ENCODE results near the gene FSIP1.

The FSIP1 gene

DNA sequence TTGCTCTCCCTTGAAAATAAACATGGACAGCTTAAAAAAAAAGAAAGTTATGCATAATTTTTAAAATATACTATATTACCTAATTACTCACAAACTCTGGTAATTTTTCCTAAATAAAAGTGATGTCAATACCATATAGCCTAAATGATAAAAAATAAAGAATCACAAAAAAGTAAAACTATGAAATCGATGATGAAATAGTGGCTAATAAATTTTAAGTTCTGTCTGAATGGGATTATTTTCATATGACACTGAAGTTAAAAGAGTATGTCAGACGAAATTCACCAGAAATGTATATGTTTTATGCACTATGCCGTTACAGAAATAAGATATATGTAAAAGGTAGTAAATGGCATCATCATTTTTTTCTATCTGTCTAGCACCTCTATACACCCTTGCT lies 51.4 kb downstream of the FSIP1 start:
- H3K27me3 ChIP-seq (ENCODE audit: control insufficient read depth, insufficient read depth, low read length) = no peaks in the 10 kb centered on the region
- H3K36me3 ChIP-seq (ENCODE audit: control insufficient read depth, insufficient read depth, low read length) = no peaks in the 10 kb centered on the region
- H3K4me3 ChIP-seq (ENCODE audit: low read depth, low read length) = no peak overlapping the region
- no peak overlapping the region for H3K9ac ChIP-seq (ENCODE audit: low read depth, low read length)
- no peaks in the 10 kb centered on the region for H3K4me1 ChIP-seq (ENCODE audit: control insufficient read depth, insufficient read depth, low read length)
- H3K9me3 ChIP-seq (ENCODE audit: control insufficient read depth, insufficient read depth, low read length) = no peaks in the 10 kb centered on the region

DNA sequence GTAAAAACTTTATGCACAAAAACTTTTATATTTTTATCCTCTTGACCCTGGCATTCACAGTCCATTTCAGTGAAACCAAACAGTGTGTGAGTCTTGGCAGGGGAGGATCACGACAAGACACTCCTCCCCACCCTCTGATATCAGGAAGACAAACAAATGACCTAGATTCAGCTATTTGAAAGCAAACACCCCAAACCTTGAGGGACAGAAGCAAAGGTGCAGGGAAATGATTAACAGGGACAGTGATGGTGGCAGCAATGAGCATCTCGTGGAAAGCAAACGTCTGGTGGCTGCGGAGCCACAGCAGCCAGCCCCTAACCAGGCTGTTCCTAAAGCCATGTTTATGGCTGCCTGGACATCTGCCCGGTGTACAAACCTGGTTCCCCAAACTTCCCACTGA lies 52.1 kb downstream of the FSIP1 start:
- no peaks in the 10 kb centered on the region for H3K4me1 ChIP-seq (ENCODE audit: control insufficient read depth, insufficient read depth, low read length)
- H3K27me3 ChIP-seq (ENCODE audit: control insufficient read depth, insufficient read depth, low read length) = no peaks in the 10 kb centered on the region
- H3K36me3 ChIP-seq (ENCODE audit: control insufficient read depth, insufficient read depth, low read length) = no peaks in the 10 kb centered on the region
- no peak overlapping the region for H3K9ac ChIP-seq (ENCODE audit: low read depth, low read length)
- H3K4me3 ChIP-seq (ENCODE audit: low read depth, low read length) = no peak overlapping the region
- no peaks in the 10 kb centered on the region for H3K9me3 ChIP-seq (ENCODE audit: control insufficient read depth, insufficient read depth, low read length)

DNA sequence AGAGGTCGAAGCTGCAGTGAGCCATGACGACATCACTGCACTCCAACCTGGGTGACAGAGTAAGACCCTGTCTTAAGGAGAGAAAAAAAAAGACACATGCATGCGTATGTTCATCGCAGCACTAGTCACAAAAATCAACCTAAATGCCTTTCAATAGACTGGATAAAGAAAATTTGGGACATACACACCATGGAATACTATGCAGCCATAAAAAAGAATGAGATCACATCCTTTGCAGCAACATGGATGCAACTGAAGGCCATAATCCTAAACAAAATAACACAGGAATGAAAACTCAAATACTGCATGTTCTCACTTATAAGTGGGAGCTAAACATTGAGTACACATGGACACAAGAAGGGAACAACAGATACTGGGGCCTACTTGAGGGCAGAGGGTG lies 53.1 kb downstream of the FSIP1 start:
- Histone ChIP-seq H3K4me1 (ENCODE audit: control insufficient read depth, insufficient read depth, low read length) (no peaks in the 10 kb centered on the region), H3K27me3 (ENCODE audit: control insufficient read depth, insufficient read depth, low read length) (no peaks in the 10 kb centered on the region), H3K9ac (ENCODE audit: low read depth, low read length) (no peak overlapping the region)

DNA sequence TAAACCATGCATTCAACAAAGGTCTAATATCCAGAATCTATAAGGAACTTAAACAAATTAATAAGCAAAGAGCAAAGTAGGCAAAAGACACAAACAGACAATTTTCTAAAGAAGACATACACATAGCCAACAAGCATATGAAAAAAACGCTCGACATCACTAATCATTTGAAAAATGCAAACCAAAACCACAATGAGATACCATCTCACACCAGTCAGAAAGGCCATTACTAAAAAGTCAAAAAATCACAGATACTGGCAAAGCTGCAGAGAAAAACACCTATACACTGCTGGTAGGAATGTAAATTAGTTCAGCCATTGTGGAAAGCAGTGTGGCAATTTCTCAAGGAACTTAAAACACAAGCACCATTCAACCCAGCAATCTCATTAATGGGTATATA lies 53.8 kb downstream of the FSIP1 start:
- Histone ChIP-seq H3K36me3 (ENCODE audit: control insufficient read depth, insufficient read depth, low read length) (no peaks in the 10 kb centered on the region), H3K9ac (ENCODE audit: low read depth, low read length) (no peak overlapping the region), H3K9me3 (ENCODE audit: control insufficient read depth, insufficient read depth, low read length) (no peaks in the 10 kb centered on the region), H3K4me3 (ENCODE audit: low read depth, low read length) (no peak overlapping the region), H3K27me3 (ENCODE audit: control insufficient read depth, insufficient read depth, low read length) (no peaks in the 10 kb centered on the region), H3K4me1 (ENCODE audit: control insufficient read depth, insufficient read depth, low read length) (no peaks in the 10 kb centered on the region)

More for the DNA sequence above, 53.1 kb downstream of the FSIP1 start:
- H3K36me3 ChIP-seq (ENCODE audit: control insufficient read depth, insufficient read depth, low read length) = no peaks in the 10 kb centered on the region
- no peaks in the 10 kb centered on the region for H3K9me3 ChIP-seq (ENCODE audit: control insufficient read depth, insufficient read depth, low read length)
- no peak overlapping the region for H3K4me3 ChIP-seq (ENCODE audit: low read depth, low read length)

DNA sequence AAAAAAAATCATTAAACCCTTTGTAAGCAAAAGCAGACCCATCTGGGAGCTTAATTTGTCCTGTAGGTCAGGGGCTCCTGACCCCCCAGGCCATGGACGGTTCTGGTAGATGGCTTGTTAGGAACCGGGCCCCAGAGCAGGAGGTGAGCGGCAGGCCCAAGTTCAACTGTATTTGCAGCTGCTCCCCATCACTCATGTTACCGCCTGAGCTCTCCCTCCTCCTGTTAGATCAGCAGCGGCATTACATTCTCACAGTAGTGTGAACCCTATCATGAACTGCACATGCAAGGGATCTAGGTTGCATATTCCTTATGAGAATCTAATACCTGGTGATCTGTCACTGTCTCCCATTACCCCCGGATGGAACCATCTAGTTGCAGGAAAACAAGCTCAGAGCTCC lies 60.7 kb downstream of the FSIP1 start:
- no peak overlapping the region for H3K9ac ChIP-seq (ENCODE audit: low read depth, low read length)
- H3K4me1 ChIP-seq (ENCODE audit: control insufficient read depth, insufficient read depth, low read length) = no peaks in the 10 kb centered on the region
- no peaks in the 10 kb centered on the region for H3K36me3 ChIP-seq (ENCODE audit: control insufficient read depth, insufficient read depth, low read length)

DNA sequence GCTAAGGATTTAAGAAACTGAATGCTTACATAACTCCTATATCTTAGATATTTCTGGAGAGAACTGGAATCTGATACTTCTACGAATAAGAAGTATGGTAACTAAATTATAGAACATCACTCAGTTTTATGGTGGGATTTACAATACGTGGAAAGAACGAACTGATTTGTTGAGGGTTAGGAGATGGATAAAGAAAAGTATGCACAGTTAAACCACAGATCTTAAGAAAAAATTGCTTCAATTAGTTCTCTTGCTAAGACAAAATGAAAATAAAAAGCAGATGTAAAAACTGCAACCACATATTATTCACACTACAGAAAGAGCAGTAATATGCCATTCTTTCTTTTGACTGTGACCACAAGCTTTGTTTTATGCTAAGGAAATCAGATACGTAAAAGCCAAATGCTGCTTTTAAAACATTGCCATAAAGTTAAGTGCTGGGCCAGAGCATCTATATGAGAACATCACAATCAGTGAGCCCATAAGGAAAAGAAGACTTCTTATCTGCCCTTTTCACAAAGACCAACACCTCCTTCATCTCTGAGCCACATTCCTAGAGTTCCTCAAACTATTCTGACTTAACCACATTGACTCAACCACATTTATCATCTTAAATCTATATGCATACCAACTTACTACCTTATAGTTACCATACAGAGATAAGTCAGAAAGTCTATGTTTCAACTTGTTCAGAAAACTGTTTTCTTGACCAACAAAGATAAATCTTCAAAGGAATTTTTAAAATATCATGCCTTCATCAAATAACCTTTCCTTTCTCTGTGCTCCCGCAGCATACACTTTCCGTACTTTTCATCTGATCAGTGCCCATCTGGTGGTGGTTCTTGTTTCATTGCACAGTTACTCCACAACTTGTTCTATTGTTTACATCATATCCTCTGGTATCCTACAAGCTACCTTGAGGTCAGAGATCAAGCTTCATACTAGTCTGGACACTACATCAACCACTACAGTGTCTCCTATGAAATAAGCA lies 61.7 kb downstream of the FSIP1 start:
- H3K4me3 ChIP-seq (ENCODE audit: low read depth, low read length) = no peak overlapping the region
- no peaks in the 10 kb centered on the region for H3K4me1 ChIP-seq (ENCODE audit: control insufficient read depth, insufficient read depth, low read length)
- no peaks in the 10 kb centered on the region for H3K36me3 ChIP-seq (ENCODE audit: control insufficient read depth, insufficient read depth, low read length)
- H3K27me3 ChIP-seq (ENCODE audit: control insufficient read depth, insufficient read depth, low read length) = no peaks in the 10 kb centered on the region
- H3K9ac ChIP-seq (ENCODE audit: low read depth, low read length) = no peak overlapping the region
- H3K9me3 ChIP-seq (ENCODE audit: control insufficient read depth, insufficient read depth, low read length) = no peaks in the 10 kb centered on the region

More for the DNA sequence above, 60.7 kb downstream of the FSIP1 start:
- Histone ChIP-seq H3K27me3 (ENCODE audit: control insufficient read depth, insufficient read depth, low read length) (no peaks in the 10 kb centered on the region), H3K4me3 (ENCODE audit: low read depth, low read length) (no peak overlapping the region), H3K9me3 (ENCODE audit: control insufficient read depth, insufficient read depth, low read length) (no peaks in the 10 kb centered on the region)

DNA sequence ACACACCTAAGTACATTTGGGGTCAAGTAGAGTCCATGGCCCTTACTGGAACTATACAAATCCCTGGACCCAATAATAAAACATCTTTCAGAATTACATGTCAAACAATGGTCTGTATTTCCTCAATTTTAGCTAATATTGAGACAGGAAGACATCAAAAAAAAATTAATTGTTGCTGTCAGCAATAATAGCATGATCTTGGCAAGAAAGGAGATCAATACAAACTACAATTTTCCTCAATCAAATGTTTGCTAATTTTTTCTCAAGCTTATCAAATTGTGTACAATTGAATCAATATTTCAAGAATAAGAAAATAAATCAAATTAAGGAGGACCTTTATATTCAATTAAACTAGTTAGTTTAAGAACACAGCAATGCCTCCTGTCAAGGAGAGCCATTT lies 62.6 kb downstream of the FSIP1 start:
- Histone ChIP-seq H3K36me3 (ENCODE audit: control insufficient read depth, insufficient read depth, low read length) (no peaks in the 10 kb centered on the region), H3K27me3 (ENCODE audit: control insufficient read depth, insufficient read depth, low read length) (no peaks in the 10 kb centered on the region), H3K4me1 (ENCODE audit: control insufficient read depth, insufficient read depth, low read length) (no peaks in the 10 kb centered on the region)

DNA sequence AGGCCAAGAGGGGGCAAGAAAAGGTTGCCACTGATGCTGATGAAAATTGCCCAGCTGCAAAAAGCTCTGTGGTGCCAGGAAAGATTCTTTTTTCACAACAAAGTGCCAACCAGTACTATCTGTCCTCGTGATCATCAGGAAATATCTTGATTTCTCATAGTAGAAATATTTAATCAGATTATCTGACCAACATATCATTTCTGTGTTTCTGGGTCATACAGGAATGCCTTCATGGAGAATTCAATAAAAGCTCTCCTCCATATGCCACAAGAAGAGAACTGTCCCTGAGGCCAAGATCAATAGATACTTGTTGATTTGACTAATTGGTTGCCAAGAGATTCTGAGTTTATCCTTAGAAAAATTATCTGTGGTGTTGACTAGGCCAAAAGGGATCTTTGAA lies 63.5 kb downstream of the FSIP1 start:
- H3K9me3 ChIP-seq (ENCODE audit: control insufficient read depth, insufficient read depth, low read length) = no peaks in the 10 kb centered on the region
- no peaks in the 10 kb centered on the region for H3K27me3 ChIP-seq (ENCODE audit: control insufficient read depth, insufficient read depth, low read length)
- H3K36me3 ChIP-seq (ENCODE audit: control insufficient read depth, insufficient read depth, low read length) = no peaks in the 10 kb centered on the region

More for the DNA sequence above, 62.6 kb downstream of the FSIP1 start:
- H3K9me3 ChIP-seq (ENCODE audit: control insufficient read depth, insufficient read depth, low read length) = no peaks in the 10 kb centered on the region
- H3K4me3 ChIP-seq (ENCODE audit: low read depth, low read length) = no peak overlapping the region
- H3K9ac ChIP-seq (ENCODE audit: low read depth, low read length) = no peak overlapping the region

DNA sequence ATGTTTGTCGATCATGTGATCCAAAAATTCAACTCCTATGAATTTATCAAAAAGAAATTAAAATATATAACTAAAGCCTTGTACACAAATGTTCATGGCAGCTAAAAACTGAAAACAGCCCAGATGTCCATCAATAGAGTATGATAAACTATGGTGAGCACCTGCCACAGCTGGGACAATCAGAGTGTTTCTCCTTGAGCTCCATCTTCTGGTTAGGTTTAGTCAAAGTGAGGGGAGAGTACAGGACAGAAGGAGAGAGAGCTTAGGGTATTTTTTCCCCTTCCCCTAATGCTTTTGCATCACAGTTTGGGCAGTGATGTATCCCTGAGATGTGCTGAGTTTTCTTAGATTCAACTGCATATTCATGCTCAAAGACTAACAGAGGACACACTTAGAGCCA lies 65.5 kb downstream of the FSIP1 start:
- Histone ChIP-seq H3K4me3 (ENCODE audit: low read depth, low read length) (no peak overlapping the region), H3K9ac (ENCODE audit: low read depth, low read length) (no peak overlapping the region), H3K9me3 (ENCODE audit: control insufficient read depth, insufficient read depth, low read length) (no peaks in the 10 kb centered on the region), H3K27me3 (ENCODE audit: control insufficient read depth, insufficient read depth, low read length) (no peaks in the 10 kb centered on the region), H3K4me1 (ENCODE audit: control insufficient read depth, insufficient read depth, low read length) (no peaks in the 10 kb centered on the region), H3K36me3 (ENCODE audit: control insufficient read depth, insufficient read depth, low read length) (no peaks in the 10 kb centered on the region)

More for the DNA sequence above, 63.5 kb downstream of the FSIP1 start:
- no peaks in the 10 kb centered on the region for H3K4me1 ChIP-seq (ENCODE audit: control insufficient read depth, insufficient read depth, low read length)
- no peak overlapping the region for H3K4me3 ChIP-seq (ENCODE audit: low read depth, low read length)
- H3K9ac ChIP-seq (ENCODE audit: low read depth, low read length) = no peak overlapping the region

DNA sequence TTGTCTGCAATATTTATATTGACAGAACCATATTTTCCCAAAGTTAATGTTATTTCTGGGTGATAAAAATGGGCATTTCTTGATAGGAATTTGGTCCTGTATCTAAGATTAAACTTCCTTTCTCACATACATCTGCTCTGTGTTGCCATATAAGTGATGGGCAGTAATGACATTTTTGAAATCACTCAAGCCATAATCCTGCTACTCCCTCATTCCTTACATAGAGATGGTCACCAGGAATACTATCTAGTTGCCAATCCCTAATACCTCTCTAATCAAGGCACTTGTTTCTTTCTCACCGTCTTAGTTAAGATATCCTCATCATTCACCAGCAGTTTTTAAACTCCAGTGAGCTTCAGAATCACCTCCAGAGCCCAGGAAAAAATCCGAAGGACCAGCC lies 68.4 kb downstream of the FSIP1 start:
- H3K4me1 ChIP-seq (ENCODE audit: control insufficient read depth, insufficient read depth, low read length) = no peaks in the 10 kb centered on the region
- H3K27me3 ChIP-seq (ENCODE audit: control insufficient read depth, insufficient read depth, low read length) = no peaks in the 10 kb centered on the region
- no peaks in the 10 kb centered on the region for H3K9me3 ChIP-seq (ENCODE audit: control insufficient read depth, insufficient read depth, low read length)
- H3K36me3 ChIP-seq (ENCODE audit: control insufficient read depth, insufficient read depth, low read length) = no peaks in the 10 kb centered on the region
- H3K4me3 ChIP-seq (ENCODE audit: low read depth, low read length) = no peak overlapping the region
- no peak overlapping the region for H3K9ac ChIP-seq (ENCODE audit: low read depth, low read length)

DNA sequence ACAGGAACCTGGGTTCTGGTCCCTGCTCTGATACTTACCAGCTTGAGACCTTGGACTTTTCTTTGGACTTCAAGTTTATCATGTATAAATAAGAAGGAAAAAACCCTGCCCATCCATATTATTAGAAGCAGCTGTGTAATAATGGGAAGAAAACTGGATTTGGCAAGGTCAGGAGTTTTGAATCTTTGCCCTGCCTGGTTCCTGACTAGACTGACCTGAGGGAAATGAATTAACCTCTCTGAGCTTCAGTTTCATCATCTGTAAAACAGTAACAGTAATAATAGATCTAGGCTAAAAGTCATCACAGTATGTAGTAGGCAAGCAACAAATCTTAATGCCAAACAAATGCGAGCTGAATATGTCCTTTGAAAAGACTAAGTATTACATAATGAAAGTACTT lies 68.8 kb downstream of the FSIP1 start:
- Histone ChIP-seq H3K9ac (ENCODE audit: low read depth, low read length) (no peak overlapping the region), H3K36me3 (ENCODE audit: control insufficient read depth, insufficient read depth, low read length) (no peaks in the 10 kb centered on the region), H3K9me3 (ENCODE audit: control insufficient read depth, insufficient read depth, low read length) (no peaks in the 10 kb centered on the region), H3K4me3 (ENCODE audit: low read depth, low read length) (no peak overlapping the region), H3K4me1 (ENCODE audit: control insufficient read depth, insufficient read depth, low read length) (no peaks in the 10 kb centered on the region), H3K27me3 (ENCODE audit: control insufficient read depth, insufficient read depth, low read length) (no peaks in the 10 kb centered on the region)

DNA sequence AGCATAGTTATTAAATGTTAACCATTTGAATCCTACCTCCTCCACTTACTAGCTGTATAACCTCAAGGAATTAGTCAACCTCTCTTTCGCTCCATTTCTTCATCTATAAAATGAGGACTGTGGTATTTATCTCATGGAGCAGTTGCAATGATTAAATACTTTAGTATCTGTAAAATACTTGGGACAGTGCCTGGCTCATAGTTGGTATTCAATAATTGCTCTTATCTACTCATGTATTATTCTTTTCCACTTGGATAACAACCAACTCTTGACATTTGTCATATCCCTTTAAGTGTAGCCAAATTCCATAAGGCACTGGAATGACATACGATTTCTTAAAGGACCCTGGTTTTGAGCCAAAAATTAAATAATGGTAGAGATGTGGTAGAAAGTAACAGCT lies 72.0 kb downstream of the FSIP1 start:
- H3K36me3 ChIP-seq (ENCODE audit: control insufficient read depth, insufficient read depth, low read length) = no peaks in the 10 kb centered on the region
- no peaks in the 10 kb centered on the region for H3K9me3 ChIP-seq (ENCODE audit: control insufficient read depth, insufficient read depth, low read length)
- H3K4me1 ChIP-seq (ENCODE audit: control insufficient read depth, insufficient read depth, low read length) = no peaks in the 10 kb centered on the region
- no peaks in the 10 kb centered on the region for H3K27me3 ChIP-seq (ENCODE audit: control insufficient read depth, insufficient read depth, low read length)
- no peak overlapping the region for H3K4me3 ChIP-seq (ENCODE audit: low read depth, low read length)
- H3K9ac ChIP-seq (ENCODE audit: low read depth, low read length) = no peak overlapping the region
